ENCODE data around the gene C1QBP.
"Not testable (repeated sequence)": the region's sequence is repeated elsewhere in the genome, so short reads cannot be mapped to it uniquely, and the experiment has no call there.

C1QBP gene

GRCh38 chr17:5431949-5432556 is 6.9 kb downstream of the C1QBP start:
- no peak for DNase-seq

- not testable (repeated sequence) for DNase-seq
These were observed 7.7 kb downstream of the C1QBP start for GRCh38 chr17:5431234-5431633.

- no peak for DNase-seq
These were observed 8.4 kb downstream of the C1QBP start for GRCh38 chr17:5430413-5430999.

- no peak for DNase-seq
These were observed 9.6 kb downstream of the C1QBP start for GRCh38 chr17:5429191-5429887.

- no peak for DNase-seq
These were observed 13.1 kb downstream of the C1QBP start for GRCh38 chr17:5425826-5426225.

GRCh38 chr17:5424909-5425308 is 14.0 kb downstream of the C1QBP start:
- no peak for DNase-seq

- no peak for DNase-seq
These were observed 16.4 kb downstream of the C1QBP start for GRCh38 chr17:5422505-5422904.

GRCh38 chr17:5419959-5420653 is 18.8 kb downstream of the C1QBP start, which contains the start of gene RPAIN:
RPAIN (plus strand) TSS chr17:5420182; CDS start chr17:5420211, 29 bp downstream.
- DNase-seq: peak; percentile 87

- peak; percentile 97 for DNase-seq
These were observed 19.5 kb downstream of the C1QBP start, which contains the start of gene NUP88 for GRCh38 chr17:5419356-5419958. NUP88 (minus strand) TSS chr17:5419662; CDS start chr17:5419650, 12 bp downstream.

- peak; percentile 83 for DNase-seq
These were observed 20.0 kb downstream of the C1QBP start for GRCh38 chr17:5418858-5419355.

- no peak for DNase-seq
These were observed 22.1 kb downstream of the C1QBP start for GRCh38 chr17:5416901-5417300.

- DNase-seq: no peak
These were observed 25.3 kb downstream of the C1QBP start for GRCh38 chr17:5413682-5414081.

GRCh38 chr17:5410594-5411272 is 28.2 kb downstream of the C1QBP start:
- DNase-seq: no peak

GRCh38 chr17:5408186-5408585 is 30.8 kb downstream of the C1QBP start:
- no peak for DNase-seq

GRCh38 chr17:5405400-5405799 is 33.6 kb downstream of the C1QBP start:
- DNase-seq: no peak

- no peak for DNase-seq
These were observed 39.2 kb downstream of the C1QBP start for GRCh38 chr17:5399767-5400166.

- DNase-seq: no peak
These were observed 42.3 kb downstream of the C1QBP start for GRCh38 chr17:5396612-5397011.

GRCh38 chr17:5391678-5392077 is 47.3 kb downstream of the C1QBP start:
- DNase-seq: no peak

All from CD4-positive, alpha-beta T cell treated with Interleukin-10 for 1 hour (primary cell).